ENCODE data around the gene DRAM1.

DNA sequence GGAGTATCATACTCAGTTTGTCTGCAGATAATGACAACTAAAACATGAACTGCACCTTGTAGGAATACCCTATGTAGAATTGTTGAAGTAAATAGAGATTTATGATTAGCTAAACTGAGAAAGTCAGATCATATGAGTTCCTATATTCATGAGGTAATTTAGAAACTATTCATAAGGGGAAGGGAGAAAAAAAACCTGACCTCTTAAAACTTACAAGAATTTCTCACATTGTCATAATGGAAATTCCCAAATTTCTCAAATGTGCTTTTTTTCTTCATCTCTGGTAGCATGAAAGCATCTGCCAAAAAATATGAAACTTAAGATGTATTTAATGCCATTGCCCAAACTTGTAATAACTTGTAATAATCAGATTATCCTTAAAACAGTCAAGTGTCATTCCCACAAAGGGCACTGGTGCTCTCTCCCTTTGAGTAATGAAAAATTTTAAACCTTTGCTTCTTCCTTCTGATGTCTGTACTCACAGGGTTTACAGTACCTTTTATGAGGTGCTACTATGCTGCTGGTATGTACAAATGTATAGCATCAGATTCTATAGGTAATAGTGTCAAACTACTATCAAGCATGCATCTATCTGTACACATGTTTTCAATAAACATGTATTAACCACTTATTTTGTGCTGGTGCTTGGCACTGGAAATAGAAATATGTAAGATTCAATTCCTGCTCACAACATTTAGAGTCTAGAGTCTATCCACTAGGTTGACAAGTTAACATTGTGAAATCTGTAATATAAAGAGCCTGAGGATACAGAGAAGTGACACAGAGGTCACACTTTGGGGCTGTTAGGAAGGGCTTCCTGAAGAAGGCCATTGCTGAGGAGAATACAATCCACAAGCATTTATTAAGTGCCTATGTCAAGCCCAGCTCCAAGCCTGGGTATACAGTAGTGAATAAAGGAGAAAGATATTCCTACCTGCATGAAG is 17.4 kb upstream of the DRAM1 start:
- TF ChIP-seq, protein P1, sequence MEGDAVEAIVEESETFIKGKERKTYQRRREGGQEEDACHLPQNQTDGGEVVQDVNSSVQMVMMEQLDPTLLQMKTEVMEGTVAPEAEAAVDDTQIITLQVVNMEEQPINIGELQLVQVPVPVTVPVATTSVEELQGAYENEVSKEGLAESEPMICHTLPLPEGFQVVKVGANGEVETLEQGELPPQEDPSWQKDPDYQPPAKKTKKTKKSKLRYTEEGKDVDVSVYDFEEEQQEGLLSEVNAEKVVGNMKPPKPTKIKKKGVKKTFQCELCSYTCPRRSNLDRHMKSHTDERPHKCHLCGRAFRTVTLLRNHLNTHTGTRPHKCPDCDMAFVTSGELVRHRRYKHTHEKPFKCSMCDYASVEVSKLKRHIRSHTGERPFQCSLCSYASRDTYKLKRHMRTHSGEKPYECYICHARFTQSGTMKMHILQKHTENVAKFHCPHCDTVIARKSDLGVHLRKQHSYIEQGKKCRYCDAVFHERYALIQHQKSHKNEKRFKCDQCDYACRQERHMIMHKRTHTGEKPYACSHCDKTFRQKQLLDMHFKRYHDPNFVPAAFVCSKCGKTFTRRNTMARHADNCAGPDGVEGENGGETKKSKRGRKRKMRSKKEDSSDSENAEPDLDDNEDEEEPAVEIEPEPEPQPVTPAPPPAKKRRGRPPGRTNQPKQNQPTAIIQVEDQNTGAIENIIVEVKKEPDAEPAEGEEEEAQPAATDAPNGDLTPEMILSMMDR (IDR thresholded peaks at IDR 0.05; ENCODE audit: low read depth, low read length, poor library complexity, severe bottlenecking): no peak
- no peak for TF ChIP-seq EZH2phosphoT487 (IDR thresholded peaks at IDR 0.05; ENCODE audit: borderline replicate concordance, low read length)
